Measurements from ENCODE around the gene C10orf105. TPM values are rescaled to one million over a fixed set of nuclear protein-coding genes. Genes with fewer than 3 reads are reported as not detected.

C10orf105 gene
- total RNA-seq, 1 donor from 2014 or later, result 0.07 TPM

GRCh38 chr10:71753091-71753959 lies 33.7 kb upstream of the C10orf105 start:
- DNase-seq (peak; percentile 57), ATAC-seq (peak; percentile 5)
- intact Hi-C loops (cut with micrococcal nuclease), result no loop called here

GRCh38 chr10:71752391-71753090 lies 33.0 kb upstream of the C10orf105 start:
- intact Hi-C loops (cut with micrococcal nuclease), result no loop called here
- no peak for DNase-seq
- no peak for ATAC-seq

GRCh38 chr10:71751515-71752224 lies 32.1 kb upstream of the C10orf105 start:
- intact Hi-C loops (cut with micrococcal nuclease), result no loop called here

GRCh38 chr10:71750986-71751385 lies 31.4 kb upstream of the C10orf105 start:
- ATAC-seq, result no peak
- intact Hi-C loops (cut with micrococcal nuclease), result no loop called here
- peak; percentile 22 for DNase-seq

More at GRCh38 chr10:71751515-71752224, 32.1 kb upstream of the C10orf105 start:
- DNase-seq (peak; percentile 12), ATAC-seq (no peak)

GRCh38 chr10:71750124-71750841 lies 30.7 kb upstream of the C10orf105 start:
- DNase-seq (peak; percentile 45), ATAC-seq (no peak)

GRCh38 chr10:71749396-71749795 lies 29.8 kb upstream of the C10orf105 start:
- intact Hi-C loops (cut with micrococcal nuclease), result no loop called here
- peak; percentile 23 for DNase-seq
- ATAC-seq, result no peak

More at GRCh38 chr10:71750124-71750841, 30.7 kb upstream of the C10orf105 start:
- intact Hi-C loops (cut with micrococcal nuclease), result no loop called here

GRCh38 chr10:71748671-71749191 lies 29.2 kb upstream of the C10orf105 start:
- peak; percentile 67 for ATAC-seq
- peak; percentile 90 for DNase-seq
- intact Hi-C loops (cut with micrococcal nuclease), result no loop called here

GRCh38 chr10:71747551-71748523 lies 28.3 kb upstream of the C10orf105 start:
- DNase-seq (peak; percentile 55), ATAC-seq (peak; percentile 8)
- intact Hi-C loops (cut with micrococcal nuclease), result no loop called here

GRCh38 chr10:71747039-71747531 lies 27.5 kb upstream of the C10orf105 start:
- DNase-seq, result no peak
- intact Hi-C loops (cut with micrococcal nuclease), result no loop called here
- no peak for ATAC-seq

- intact Hi-C loops (cut with micrococcal nuclease), result no loop called here
- peak; percentile 68 for ATAC-seq
These were observed 26.9 kb upstream of the C10orf105 start for GRCh38 chr10:71746344-71747037.

GRCh38 chr10:71745664-71746250 lies 26.2 kb upstream of the C10orf105 start:
- intact Hi-C loops (cut with micrococcal nuclease), result no loop called here
- ATAC-seq (no peak), DNase-seq (no peak)

More at GRCh38 chr10:71746344-71747037, 26.9 kb upstream of the C10orf105 start:
- peak; percentile 75 for DNase-seq

GRCh38 chr10:71744897-71745663 lies 25.5 kb upstream of the C10orf105 start:
- no peak for ATAC-seq
- no peak for DNase-seq
- intact Hi-C loops (cut with micrococcal nuclease), result no loop called here

GRCh38 chr10:71743866-71744265 lies 24.3 kb upstream of the C10orf105 start:
- DNase-seq, result no peak
- ATAC-seq, result no peak
- intact Hi-C loops (cut with micrococcal nuclease), result no loop called here

GRCh38 chr10:71743089-71743838 lies 23.7 kb upstream of the C10orf105 start:
- intact Hi-C loops (cut with micrococcal nuclease), result no loop called here
- no peak for ATAC-seq
- no peak for DNase-seq

Measured in left ventricle myocardium superior (tissue), 1 donor.